Caki2 (cell line): ENCODE results near the gene ZNF831. TPM values are rescaled to one million over a fixed set of nuclear protein-coding genes. Genes with fewer than 3 reads are reported as not detected.

Source experiments
- DNase-seq: peaks from one replicate; pipeline ENCODE4 v3.0.0-alpha.2; 2015; ENCODE audit warnings: low read depth
- in situ Hi-C: cut with HindIII; loops from 2 replicates; pipeline ENCODE4 v1.10.0; 2016; ENCODE audit warnings: low sequenced_read_pairs, low pct_unique_long_range_greater_than_20kb, mixed read lengths
- total RNA-seq: library from RNA; depleted of rRNA; stranded (reverse); fragments of >200 nt; shearing (Covaris generic); gene quantifications from 2 replicates; pipeline ENCODE4 v1.2.3, GENCODE V29; 2014; ENCODE audit warnings: low replicate concordance

ZNF831 gene
- total RNA-seq, 1 experiment from 2014 or later = not detected

DNA sequence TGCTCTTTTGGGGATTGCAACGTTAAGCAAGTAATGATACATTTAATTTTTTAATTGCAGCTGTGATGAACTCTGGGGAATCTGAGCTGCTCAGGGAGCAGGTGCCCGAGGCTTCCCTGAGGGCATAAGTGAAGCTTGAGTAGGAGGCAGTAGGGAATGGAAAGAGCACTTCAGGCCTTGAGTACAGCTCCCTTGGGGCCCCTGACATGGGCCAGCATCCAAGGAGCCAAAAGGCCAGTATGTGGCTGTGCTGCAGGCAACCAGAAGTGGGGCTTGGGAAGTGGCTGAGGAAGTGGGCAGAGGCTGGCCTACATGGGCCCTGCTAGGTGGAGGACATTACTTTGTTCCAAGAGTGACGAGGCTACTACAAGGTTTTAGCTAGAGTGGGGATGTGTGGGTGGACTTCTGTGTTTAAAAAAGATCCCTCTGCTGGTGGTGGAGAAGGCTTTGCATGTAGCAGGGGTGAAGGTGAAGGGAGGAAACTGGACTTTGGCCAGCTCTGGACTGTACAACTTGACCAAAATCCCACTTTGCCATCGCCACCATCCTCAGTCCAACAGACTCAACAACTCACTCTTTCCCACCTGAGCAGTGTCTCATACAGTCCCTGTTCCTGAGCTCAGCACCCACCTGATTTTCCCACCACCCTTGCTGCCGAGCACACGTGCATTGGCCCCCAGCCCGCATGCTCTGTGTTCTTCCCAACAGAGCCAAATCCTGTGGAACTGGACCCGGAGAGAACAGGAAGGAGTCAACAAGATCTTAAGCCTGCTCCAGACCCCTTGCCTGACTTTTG lies 10.9 kb upstream of the ZNF831 start:
- no peak for DNase-seq
- in situ Hi-C loops = no loop called here

- no peak for DNase-seq
- in situ Hi-C loops = no loop called here
Measured at GRCh38 chr20:59153355-59153681, 10.3 kb upstream of the ZNF831 start.

DNA sequence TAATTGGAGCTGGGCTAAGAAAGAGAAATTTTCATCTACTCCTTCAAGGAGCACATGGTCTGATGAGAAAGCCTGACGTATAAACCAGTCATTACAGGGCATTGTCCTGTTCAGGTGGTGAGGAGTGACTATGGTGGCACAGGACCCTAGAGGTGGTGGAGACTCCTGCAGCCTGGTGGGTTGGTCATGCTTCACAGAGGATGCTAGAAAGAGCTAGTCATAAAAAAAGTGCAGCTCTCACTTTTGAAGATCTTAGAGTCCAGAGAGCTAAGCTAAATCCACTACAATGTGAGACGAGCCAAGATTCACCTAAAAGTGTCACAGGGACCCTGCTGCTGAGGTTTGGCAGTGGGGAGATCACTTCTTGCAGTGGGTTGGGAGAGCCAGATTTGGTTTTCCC lies 9.8 kb upstream of the ZNF831 start:
- in situ Hi-C loops = no loop called here
- DNase-seq = no peak

GRCh38 chr20:59154317-59155013 lies 9.2 kb upstream of the ZNF831 start:
- in situ Hi-C loops = no loop called here

GRCh38 chr20:59157064-59157463 lies 6.6 kb upstream of the ZNF831 start:
- DNase-seq = no peak
- in situ Hi-C loops = no loop called here

More at GRCh38 chr20:59154317-59155013, 9.2 kb upstream of the ZNF831 start:
- DNase-seq = no peak

GRCh38 chr20:59157531-59157930 lies 6.1 kb upstream of the ZNF831 start:
- in situ Hi-C loops = no loop called here

GRCh38 chr20:59157961-59158541 lies 5.6 kb upstream of the ZNF831 start:
- DNase-seq = no peak
- in situ Hi-C loops = no loop called here

More at GRCh38 chr20:59157531-59157930, 6.1 kb upstream of the ZNF831 start:
- no peak for DNase-seq

DNA sequence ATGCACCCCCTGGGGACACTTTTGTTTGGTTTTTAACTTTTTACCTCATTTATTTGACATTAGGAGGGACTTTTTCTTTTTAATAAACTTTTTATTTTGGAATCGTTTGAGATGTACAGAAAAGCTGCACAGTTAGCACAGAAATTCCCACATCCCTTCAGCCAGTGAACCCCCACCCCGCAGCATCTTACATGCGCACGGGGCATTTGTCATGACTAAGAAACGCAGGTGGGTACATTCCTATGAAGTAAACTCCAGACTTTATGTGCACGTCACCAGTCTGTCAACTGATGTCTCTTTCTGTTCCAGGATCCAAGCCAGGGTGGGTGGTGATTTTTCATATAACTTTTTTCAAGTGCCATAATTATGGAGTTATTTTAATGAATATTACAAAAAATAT lies 4.9 kb upstream of the ZNF831 start:
- in situ Hi-C loops = no loop called here
- DNase-seq = no peak

DNA sequence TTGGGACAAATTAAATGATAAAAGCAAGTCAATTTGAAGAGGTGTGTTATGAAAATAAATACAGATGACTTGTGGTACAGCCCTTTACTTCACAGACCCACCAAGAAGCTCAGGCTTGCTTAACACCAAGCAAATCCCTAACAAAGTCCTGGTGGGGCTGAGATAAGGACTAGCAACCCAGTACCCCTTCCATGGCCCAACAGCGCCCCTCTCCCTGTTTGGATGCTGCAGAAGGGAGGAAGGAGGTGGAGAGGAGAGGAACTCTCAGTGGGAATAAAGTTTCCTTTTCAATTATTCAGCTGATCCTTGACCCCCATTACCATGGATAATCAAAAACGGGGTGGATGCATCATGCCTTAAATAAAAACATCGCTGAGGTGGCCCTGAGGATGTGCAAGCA lies 4.5 kb upstream of the ZNF831 start:
- in situ Hi-C loops = no loop called here
- DNase-seq = no peak

DNA sequence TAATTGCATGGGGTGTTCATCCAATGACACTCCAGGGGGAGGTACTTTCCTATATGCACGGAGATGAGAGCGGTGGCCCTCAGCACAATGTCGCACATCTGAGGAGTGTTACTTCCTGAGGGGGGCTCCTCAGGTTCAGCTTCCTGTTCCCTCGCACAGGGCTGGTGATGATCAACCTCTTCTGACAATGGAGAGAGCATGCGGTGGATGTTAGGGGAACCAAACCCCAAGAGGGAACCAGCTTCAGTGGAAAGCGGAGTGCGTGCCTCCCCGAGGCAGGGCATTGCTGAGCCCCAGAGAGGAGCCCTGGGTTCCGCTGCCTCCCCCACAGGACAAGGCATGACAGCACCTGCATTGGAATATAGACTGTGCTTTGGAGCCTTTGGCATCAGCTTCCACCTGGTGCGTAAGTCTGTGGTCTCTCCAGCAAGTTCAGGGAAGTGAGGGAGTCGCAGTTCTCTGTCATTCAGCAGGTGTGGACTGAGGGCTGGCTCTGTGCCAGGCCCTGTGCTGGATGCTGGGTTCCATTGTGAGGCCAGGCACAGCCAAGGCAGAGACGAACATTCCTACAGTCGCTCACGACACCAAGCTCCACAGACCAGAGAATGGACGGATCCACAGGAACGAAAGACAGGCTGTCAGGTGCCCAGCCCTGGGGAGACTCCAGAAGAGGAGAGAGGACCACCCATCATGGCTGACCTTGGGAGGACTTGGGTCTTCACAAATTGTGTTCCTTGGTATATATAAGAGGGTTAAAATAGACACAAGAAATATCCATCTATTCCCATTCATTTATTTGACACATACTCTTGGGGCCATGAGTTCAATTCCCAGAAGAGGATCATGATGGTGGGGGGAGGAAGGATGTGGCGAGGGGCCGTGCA lies 3.9 kb upstream of the ZNF831 start:
- in situ Hi-C loops = no loop called here
- DNase-seq = no peak

DNA sequence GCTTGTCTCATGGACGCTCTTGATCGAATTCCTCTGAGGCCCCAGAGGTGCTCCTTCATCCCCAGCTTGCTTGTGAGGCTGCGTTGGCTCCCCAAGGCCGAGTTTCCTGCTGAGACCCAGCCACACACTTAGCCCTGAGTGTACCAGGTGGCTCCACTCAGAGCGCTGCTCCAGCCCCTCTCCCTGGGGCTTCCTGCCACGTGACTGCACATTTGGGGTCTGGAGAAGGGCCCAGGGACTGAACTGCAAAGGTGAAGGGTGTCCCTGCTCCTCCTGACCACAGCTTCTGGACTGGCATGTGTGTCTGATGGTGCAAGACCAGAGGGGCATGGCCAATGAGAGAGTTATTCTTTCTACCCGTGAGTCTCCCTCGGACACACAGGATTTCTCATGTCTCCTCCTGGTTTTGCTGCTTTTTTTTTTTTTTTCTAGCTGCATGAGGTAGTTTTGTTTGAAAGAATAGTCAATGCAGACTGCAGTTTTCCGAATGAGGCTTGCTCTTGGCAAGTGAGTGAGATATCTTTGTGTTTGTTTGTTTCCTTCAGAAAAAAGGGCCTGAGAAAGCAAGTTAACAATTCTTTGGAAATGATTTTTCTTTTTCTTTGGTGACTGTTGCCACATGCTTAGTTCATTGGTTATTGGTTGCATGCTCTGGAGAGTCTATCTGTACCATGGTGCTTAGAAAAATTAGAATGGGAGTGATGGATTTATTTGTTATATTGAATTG lies 3.1 kb upstream of the ZNF831 start:
- in situ Hi-C loops = no loop called here
- DNase-seq = no peak

GRCh38 chr20:59161721-59162120 lies 1.9 kb upstream of the ZNF831 start:
- in situ Hi-C loops = no loop called here

GRCh38 chr20:59164686-59165391 lies 1.2 kb downstream of the ZNF831 start:
- in situ Hi-C loops = no loop called here
- DNase-seq = no peak

More at GRCh38 chr20:59161721-59162120, 1.9 kb upstream of the ZNF831 start:
- DNase-seq = no peak

- in situ Hi-C loops = no loop called here
Measured at GRCh38 chr20:59165396-59165795, 1.8 kb downstream of the ZNF831 start.

DNA sequence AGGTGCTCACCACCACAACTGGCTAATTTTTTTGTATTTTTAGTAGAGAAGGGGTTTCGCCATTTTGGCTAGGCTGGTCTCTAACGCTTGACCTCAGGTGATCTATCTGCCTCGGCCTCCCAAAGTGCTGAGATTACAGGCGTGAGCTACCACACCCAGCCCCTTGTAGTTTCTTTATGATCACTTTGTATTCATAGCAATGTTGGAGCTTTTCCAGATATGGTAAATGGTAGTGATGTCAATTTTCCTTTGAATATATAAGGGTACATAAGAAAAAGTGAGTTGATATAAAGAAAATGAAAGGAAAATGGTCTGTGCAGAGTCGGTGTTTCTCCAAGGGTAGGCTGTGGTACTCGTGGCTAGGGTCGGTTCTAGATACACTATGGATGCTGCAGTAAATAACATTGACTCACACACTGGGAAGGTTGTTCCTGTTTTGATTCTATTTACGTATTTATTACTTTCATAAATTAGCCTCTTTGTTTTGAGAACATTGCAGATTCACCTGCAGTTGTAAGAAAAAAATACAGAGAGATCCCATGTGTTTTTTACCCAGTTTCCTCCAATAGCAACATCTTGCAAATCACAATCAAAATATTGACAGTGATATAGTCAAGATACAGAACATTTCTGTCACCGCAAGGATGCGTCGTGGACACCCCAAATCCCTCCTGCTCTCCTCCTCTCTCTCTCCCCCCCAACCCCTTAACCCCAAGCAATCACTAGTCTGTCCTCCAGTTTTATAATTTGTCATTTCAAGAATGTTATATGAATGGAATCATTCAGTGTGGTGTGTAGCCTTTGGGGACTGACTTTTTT lies 2.5 kb downstream of the ZNF831 start:
- no peak for DNase-seq
- in situ Hi-C loops = no loop called here

More at GRCh38 chr20:59165396-59165795, 1.8 kb downstream of the ZNF831 start:
- DNase-seq = no peak
